Ovary (tissue), 9 donors: ENCODE results near the gene FAM50A. TPM values are rescaled to one million over a fixed set of nuclear protein-coding genes. Genes with fewer than 3 reads are reported as not detected.

ENCODE experiments used
- DNase-seq, 5 donors: peaks; one replicate each; pipeline ENCODE4 v3.0.0-alpha.2; 2019 to 2020
- H3K27ac ChIP-seq, 2 donors: fragments of 200-600 bp; one replicate each; pipeline versions ENCODE4 v1.5.1 to v1.8.0; 2019 to 2022
- H3K27me3 ChIP-seq: fragments of 200-600 bp; one replicate; pipeline ENCODE4 v1.8.0; 2022
- H3K36me3 ChIP-seq: fragments of 200-600 bp; sonication (generic); one replicate; pipeline ENCODE4 v1.5.1; 2019
- H3K4me1 ChIP-seq: one replicate; pipeline ENCODE4 v1.8.1; 2013; ENCODE audit warnings: mild to moderate bottlenecking, moderate library complexity; ENCODE audit not compliant: insufficient read depth
- H3K4me3 ChIP-seq: fragments of 200-600 bp; sonication (generic); one replicate; pipeline ENCODE4 v1.5.1; 2017
- H3K9me3 ChIP-seq, 2 donors: fragments of 200-600 bp in 1 of 2; sonication (generic) in 1 of 2; one replicate each; pipeline versions ENCODE4 v1.5.1 to v1.8.1; 2013 to 2019; ENCODE audit warnings: mild to moderate bottlenecking in 1 of 2, moderate library complexity in 1 of 2
- CTCF ChIP-seq, 3 donors: fragments of 450-650 bp in 2 of 3; fragments of 200-600 bp in 1 of 3; IDR thresholded peaks; one replicate each; pipeline versions ENCODE4 v1.5.1 to v1.8.0; 2016 to 2022; ENCODE audit warnings: antibody characterized with exemption in 3 of 3, mild to moderate bottlenecking in 1 of 3
- EP300 ChIP-seq: sonication (generic); formaldehyde crosslinking; IDR thresholded peaks from one replicate; pipeline ENCODE4 v1.6.1; 2017; ENCODE audit warnings: antibody characterized with exemption
- POLR2A ChIP-seq: fragments of 450-650 bp; IDR thresholded peaks from one replicate; pipeline ENCODE4 v1.6.1; 2017; ENCODE audit warnings: antibody characterized with exemption, mild to moderate bottlenecking, moderate library complexity
- WGBS, 3 donors: extraction: QIAGEN DNeasy Blood & Tissue Kit in 1 of 3; methylation state at CpG; one replicate each; pipeline versions ENCODE4 v1.1.5 to v1.1.7; 2013 to 2017; 5-methylcytosine and 5-hydroxymethylcytosine counted together
- intact Hi-C, 4 donors: fragments of 100-400 bp; cut with DNase I; formaldehyde crosslinking; loops; one replicate each; pipeline versions ENCODE4 v1.11.0 to v1.15.1; 2022 to 2023
- polyA plus RNA-seq, 2 donors: library from polyadenylated mRNA; stranded (reverse); fragments of 200-250 nt in 1 of 2; fragments of 350-450 nt in 1 of 2; fragmentation: Illumina TruSeq in 1 of 2; extraction: RNeasy Lipid Tissue Mini Kit (QIAGEN cat#74804) in 1 of 2; gene quantifications; one replicate each; pipeline ENCODE4 v1.2.3, GENCODE V29; 2013 to 2014
- total RNA-seq, 7 donors: library from RNA; depleted of rRNA in 2 of 7; stranded (reverse); fragments of >200 nt in 2 of 7; fragmentation: NEBNext Ultra II Directional in 3 of 7; extraction: Animal tissue kit (Norgen Biotek cat#: 25700) in 3 of 7; gene quantifications; one replicate each; pipeline versions ENCODE4 v1.1.0 to v1.2.4, GENCODE V29; 2016 to 2023
- donor health status: DM: no; HTN: no; CAD: no; lungs with moderate emphysema.
- donor health status: DM: no; HTN: no; CAD: no.
- donor health status: Bipolar disorder and iron deficiency.
- donor health status: DM: yes; HTN: yes; CAD: no.
- donor health status: DM: no; HTN: no; CAD: no.
- donor health status: DM: yes; HTN: yes; CAD: no.

The FAM50A gene
- total and polyA plus RNA-seq, 9 donors = 21.3 to 48.9 (median 37.6) TPM

GRCh38 chrX:154433605-154434004, 10.3 kb upstream of the FAM50A start:
- Histone ChIP-seq H3K4me1 (peaks cover 6% of the 10 kb centered on the region), H3K36me3 (no peaks in the 10 kb centered on the region), H3K4me3 (no peak overlapping the region), H3K9me3 (no peaks in the 10 kb centered on the region), H3K27me3 (no peaks in the 10 kb centered on the region), H3K27ac (no peak overlapping the region)
- TF ChIP-seq EP300 = no peak
- no peak for TF ChIP-seq CTCF (IDR thresholded peaks at IDR 0.05)
- no peak for TF ChIP-seq POLR2A
- no peak for DNase-seq
- intact Hi-C loops = no loop called here
- WGBS, 3 donors = 78 to 86% (median 80%) methylated on average over 7 of the region's 7 CpGs

- intact Hi-C loops = no loop called here
- Histone ChIP-seq H3K9me3 (no peaks in the 10 kb centered on the region), H3K4me1 (peaks cover 6% of the 10 kb centered on the region), H3K27me3 (no peaks in the 10 kb centered on the region), H3K36me3 (no peaks in the 10 kb centered on the region), H3K27ac (no peak overlapping the region), H3K4me3 (no peak overlapping the region)
- no peak for DNase-seq
- 73 to 80% (median 77%) methylated on average over 7 of the region's 7 CpGs for WGBS, 3 donors
- TF ChIP-seq CTCF (IDR thresholded peaks at IDR 0.05) (no peak), EP300 (no peak), POLR2A (no peak)
Measured at GRCh38 chrX:154434394-154435168, 9.4 kb upstream of the FAM50A start.

DNA sequence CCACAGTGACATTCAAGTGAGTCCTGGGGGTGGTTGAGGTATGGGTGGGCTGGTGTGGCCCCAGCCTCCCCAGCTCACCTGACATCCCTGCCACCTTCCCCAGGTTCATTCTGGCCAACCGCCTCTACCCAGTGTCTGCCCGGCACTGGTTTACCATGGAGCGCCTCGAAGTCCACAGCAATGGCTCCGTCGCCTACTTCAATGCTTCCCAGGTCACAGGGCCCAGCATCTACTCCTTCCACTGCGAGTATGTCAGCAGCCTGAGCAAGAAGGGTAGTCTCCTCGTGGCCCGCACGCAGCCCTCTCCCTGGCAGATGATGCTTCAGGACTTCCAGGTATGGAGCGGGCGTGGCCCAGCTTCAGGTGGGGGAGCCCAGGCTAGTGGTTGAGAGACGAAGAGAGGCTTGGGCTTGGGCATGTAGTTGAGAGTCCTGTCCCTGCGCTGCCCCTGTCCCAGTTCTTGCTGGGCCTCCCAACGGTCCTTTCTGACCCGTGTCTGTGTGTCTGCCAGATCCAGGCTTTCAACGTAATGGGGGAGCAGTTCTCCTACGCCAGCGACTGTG, 8.7 kb upstream of the FAM50A start:
- WGBS, 3 donors = 87 to 94% (median 89%) methylated on average over 19 of the region's 19 CpGs
- no peak for DNase-seq
- no peak for TF ChIP-seq EP300
- TF ChIP-seq CTCF (IDR thresholded peaks at IDR 0.05) = no peak
- TF ChIP-seq POLR2A = no peak
- Histone ChIP-seq H3K36me3 (no peaks in the 10 kb centered on the region), H3K27ac (no peak overlapping the region), H3K4me3 (no peak overlapping the region), H3K9me3 (no peaks in the 10 kb centered on the region), H3K27me3 (no peaks in the 10 kb centered on the region), H3K4me1 (peaks cover 6% of the 10 kb centered on the region)
- intact Hi-C loops = no loop called here

- H3K27ac ChIP-seq = peak overlapping the region; percentile 88 to 91
- H3K36me3 ChIP-seq = no peaks in the 10 kb centered on the region
- intact Hi-C loops = no loop called here
- TF ChIP-seq CTCF (IDR thresholded peaks at IDR 0.05) (no peak), EP300 (no peak), POLR2A (no peak)
- H3K9me3 ChIP-seq = no peaks in the 10 kb centered on the region
- 26 to 36% (median 33%) methylated on average over 35 to 64 of the region's 78 CpGs for WGBS, 3 donors
- peaks cover 6% of the 10 kb centered on the region for H3K4me1 ChIP-seq
- H3K4me3 ChIP-seq = peak overlapping the region; percentile 64
- peak in 4 of 5 donors; percentile 35 to 62 (median 56) for DNase-seq
- no peaks in the 10 kb centered on the region for H3K27me3 ChIP-seq
Measured at GRCh38 chrX:154436374-154436982, 7.5 kb upstream of the FAM50A start.
